ENCODE data around the gene ST3GAL3.
A peak's percentile ranks its signal among the peaks of the same experiment; 100 is the strongest.

Gene ST3GAL3

GRCh38 chr1:43763497-43763973 is 56.2 kb downstream of the ST3GAL3 start:
- Histone ChIP-seq H2AFZ (ENCODE audit: low read depth) (no peak overlapping the region), H3K79me2 (ENCODE audit: insufficient read depth, low read depth) (no peaks in the 10 kb centered on the region), H3K36me3 (ENCODE audit: insufficient read depth) (no peaks in the 10 kb centered on the region), H3K4me2 (no peak overlapping the region; the same call in 1 of the 2 replicates), H3K9ac (no peak overlapping the region), H3K4me3 (IDR thresholded peaks at IDR 0.05; ENCODE audit: insufficient read depth, low read depth, low read length) (no peak overlapping the region), H3K27me3 (ENCODE audit: insufficient read depth, low read depth) (no peaks in the 10 kb centered on the region), H3K4me1 (ENCODE audit: low read depth, poor library complexity, severe bottlenecking) (peaks cover 23% of the 10 kb centered on the region), H3K27ac (no peak overlapping the region), H4K20me1 (ENCODE audit: insufficient read depth) (no peaks in the 10 kb centered on the region)
- TF ChIP-seq, protein P1, sequence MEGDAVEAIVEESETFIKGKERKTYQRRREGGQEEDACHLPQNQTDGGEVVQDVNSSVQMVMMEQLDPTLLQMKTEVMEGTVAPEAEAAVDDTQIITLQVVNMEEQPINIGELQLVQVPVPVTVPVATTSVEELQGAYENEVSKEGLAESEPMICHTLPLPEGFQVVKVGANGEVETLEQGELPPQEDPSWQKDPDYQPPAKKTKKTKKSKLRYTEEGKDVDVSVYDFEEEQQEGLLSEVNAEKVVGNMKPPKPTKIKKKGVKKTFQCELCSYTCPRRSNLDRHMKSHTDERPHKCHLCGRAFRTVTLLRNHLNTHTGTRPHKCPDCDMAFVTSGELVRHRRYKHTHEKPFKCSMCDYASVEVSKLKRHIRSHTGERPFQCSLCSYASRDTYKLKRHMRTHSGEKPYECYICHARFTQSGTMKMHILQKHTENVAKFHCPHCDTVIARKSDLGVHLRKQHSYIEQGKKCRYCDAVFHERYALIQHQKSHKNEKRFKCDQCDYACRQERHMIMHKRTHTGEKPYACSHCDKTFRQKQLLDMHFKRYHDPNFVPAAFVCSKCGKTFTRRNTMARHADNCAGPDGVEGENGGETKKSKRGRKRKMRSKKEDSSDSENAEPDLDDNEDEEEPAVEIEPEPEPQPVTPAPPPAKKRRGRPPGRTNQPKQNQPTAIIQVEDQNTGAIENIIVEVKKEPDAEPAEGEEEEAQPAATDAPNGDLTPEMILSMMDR (conservative IDR thresholded peaks at IDR 0.05; ENCODE audit: low read depth, low read length): peak; percentile 86

DNA sequence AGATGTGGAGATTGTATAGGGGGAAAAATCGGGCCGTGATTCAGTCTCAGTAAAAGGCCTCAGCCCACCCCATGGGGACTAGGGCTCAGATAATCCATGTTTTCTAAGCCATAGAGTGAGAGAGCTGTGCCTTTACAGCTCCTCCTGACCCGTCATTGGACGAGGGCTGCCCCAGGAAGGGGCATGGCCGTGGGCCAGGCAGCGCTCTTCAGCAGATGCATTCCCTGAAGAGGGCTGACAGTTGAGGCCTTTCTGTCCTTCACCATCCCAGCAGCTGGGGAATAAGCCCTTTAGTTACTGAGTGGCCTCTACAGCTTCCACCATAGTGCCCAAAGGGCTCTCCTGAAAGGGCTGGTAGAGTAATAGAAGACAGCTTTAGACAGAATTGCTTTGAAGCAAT is 57.2 kb downstream of the ST3GAL3 start:
- H3K4me2 ChIP-seq: no peak overlapping the region
- H3K27me3 ChIP-seq (ENCODE audit: insufficient read depth, low read depth): no peaks in the 10 kb centered on the region
- H3K36me3 ChIP-seq (ENCODE audit: insufficient read depth): no peaks in the 10 kb centered on the region
- H4K20me1 ChIP-seq (ENCODE audit: insufficient read depth): no peaks in the 10 kb centered on the region
- H3K79me2 ChIP-seq (ENCODE audit: insufficient read depth, low read depth): no peaks in the 10 kb centered on the region
- no peak overlapping the region for H3K9ac ChIP-seq
- no peak overlapping the region for H3K4me3 ChIP-seq (IDR thresholded peaks at IDR 0.05; ENCODE audit: insufficient read depth, low read depth, low read length)
- peaks cover 23% of the 10 kb centered on the region for H3K4me1 ChIP-seq (ENCODE audit: low read depth, poor library complexity, severe bottlenecking)
- TF ChIP-seq, protein P1 (conservative IDR thresholded peaks at IDR 0.05; ENCODE audit: low read depth, low read length): no peak
- H2AFZ ChIP-seq (ENCODE audit: low read depth): no peak overlapping the region
- no peak overlapping the region for H3K27ac ChIP-seq

- Histone ChIP-seq H3K79me2 (ENCODE audit: insufficient read depth, low read depth) (no peaks in the 10 kb centered on the region), H3K4me3 (IDR thresholded peaks at IDR 0.05; ENCODE audit: insufficient read depth, low read depth, low read length) (no peak overlapping the region), H3K4me2 (no peak overlapping the region), H3K36me3 (ENCODE audit: insufficient read depth) (no peaks in the 10 kb centered on the region), H3K4me1 (ENCODE audit: low read depth, poor library complexity, severe bottlenecking) (peaks cover 23% of the 10 kb centered on the region), H2AFZ (ENCODE audit: low read depth) (no peak overlapping the region), H3K27ac (no peak overlapping the region), H3K27me3 (ENCODE audit: insufficient read depth, low read depth) (no peaks in the 10 kb centered on the region), H4K20me1 (ENCODE audit: insufficient read depth) (no peaks in the 10 kb centered on the region), H3K9ac (no peak overlapping the region)
- TF ChIP-seq, protein P1 (conservative IDR thresholded peaks at IDR 0.05; ENCODE audit: low read depth, low read length): no peak
These were observed 58.9 kb downstream of the ST3GAL3 start for GRCh38 chr1:43766086-43766784.

DNA sequence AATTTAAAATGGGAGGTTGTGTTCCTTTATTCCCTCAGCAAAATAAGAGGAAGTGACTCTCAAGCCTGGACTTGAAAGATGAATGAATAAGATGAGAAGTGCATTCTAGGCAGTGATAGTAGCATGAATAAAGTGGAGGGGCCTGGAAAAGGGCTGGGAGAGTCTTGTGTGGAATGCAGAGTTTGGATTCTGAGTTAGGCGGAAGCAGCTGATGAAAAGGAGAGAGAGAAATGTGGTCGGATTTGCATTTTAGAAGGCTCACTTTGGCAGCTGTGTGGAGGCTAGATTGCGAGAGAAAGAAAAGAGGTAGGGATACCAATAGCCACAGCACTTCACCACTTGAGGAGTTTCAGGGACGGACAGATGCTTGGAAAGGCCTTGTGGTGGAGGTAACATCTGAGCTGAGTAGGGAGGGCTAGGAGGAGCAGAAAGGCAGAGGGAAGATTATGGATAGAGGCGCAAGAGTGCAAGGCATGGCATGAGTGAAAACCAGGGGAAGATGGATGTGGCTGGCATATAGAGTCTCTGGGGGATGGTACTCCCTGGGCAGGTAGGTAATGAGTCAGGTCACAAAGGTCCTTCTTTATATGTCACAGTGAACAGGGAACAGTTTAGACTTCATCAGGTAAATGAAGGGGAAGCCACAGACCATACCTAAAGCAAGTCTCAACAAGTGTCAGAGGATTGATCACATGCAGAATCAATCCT is 59.6 kb downstream of the ST3GAL3 start:
- Histone ChIP-seq H3K36me3 (ENCODE audit: insufficient read depth) (no peaks in the 10 kb centered on the region), H3K9ac (no peak overlapping the region), H3K27ac (no peak overlapping the region), H3K4me2 (no peak overlapping the region), H2AFZ (ENCODE audit: low read depth) (no peak overlapping the region), H3K4me1 (ENCODE audit: low read depth, poor library complexity, severe bottlenecking) (peaks cover 23% of the 10 kb centered on the region), H3K27me3 (ENCODE audit: insufficient read depth, low read depth) (no peaks in the 10 kb centered on the region), H3K4me3 (IDR thresholded peaks at IDR 0.05; ENCODE audit: insufficient read depth, low read depth, low read length) (no peak overlapping the region), H4K20me1 (ENCODE audit: insufficient read depth) (no peaks in the 10 kb centered on the region), H3K79me2 (ENCODE audit: insufficient read depth, low read depth) (no peaks in the 10 kb centered on the region)
- TF ChIP-seq, protein P1 (conservative IDR thresholded peaks at IDR 0.05; ENCODE audit: low read depth, low read length): no peak

All from KMS-11 (cell line).